Measurements from ENCODE around the gene NEU1.

NEU1 gene

DNA sequence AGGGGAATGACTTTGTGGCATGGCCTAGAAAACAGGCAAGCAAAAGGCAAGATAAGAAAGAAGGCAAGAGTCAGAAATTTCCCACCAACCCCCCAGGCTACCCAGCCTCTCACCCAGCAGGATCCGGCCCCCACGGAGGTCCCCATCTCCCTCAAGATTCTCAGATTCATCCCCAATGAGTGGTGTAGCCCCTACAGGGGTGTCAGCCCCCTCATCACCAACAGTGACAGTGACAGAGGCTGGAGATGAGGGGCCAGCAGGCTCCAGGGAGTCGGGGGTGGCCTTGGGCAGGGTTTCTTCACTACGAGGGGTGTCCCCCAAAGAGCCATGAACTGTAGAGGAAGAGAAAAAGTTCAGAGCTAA, 33.9 kb upstream of the NEU1 start:
- peak overlapping the region; percentile 32 for H3K9ac ChIP-seq

DNA sequence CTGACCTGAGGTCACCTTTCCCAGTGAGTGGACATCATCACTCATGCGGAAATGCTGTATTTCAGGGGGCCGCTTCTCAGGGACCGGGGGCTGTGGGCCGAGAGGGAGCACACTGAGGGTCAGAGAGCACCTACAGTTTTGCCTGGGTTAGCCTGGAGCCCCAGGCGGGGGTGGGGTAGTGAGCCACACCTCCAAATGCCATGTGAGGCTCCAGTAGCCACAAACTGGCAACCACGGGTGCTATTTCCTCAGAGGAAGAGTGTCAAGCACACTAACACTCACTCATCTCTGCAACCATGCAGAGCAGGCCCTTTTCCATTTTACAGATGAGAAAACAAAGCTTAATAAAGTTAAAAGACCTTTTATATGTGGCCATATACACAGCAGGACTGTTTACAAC, 30.2 kb upstream of the NEU1 start:
- H3K36me3 ChIP-seq (ENCODE audit: control insufficient read depth, insufficient read depth, low read length) = no peaks in the 10 kb centered on the region

More for the DNA sequence above, 33.9 kb upstream of the NEU1 start:
- Histone ChIP-seq H3K79me2 (no peaks in the 10 kb centered on the region), H3K4me3 (ENCODE audit: low read depth, low read length) (peak overlapping the region; percentile 87), H2AFZ (peak overlapping the region; percentile 76), H3K4me1 (peaks cover 6% of the 10 kb centered on the region), H3K36me3 (ENCODE audit: control insufficient read depth, insufficient read depth, low read length) (no peaks in the 10 kb centered on the region), H3K9me3 (ENCODE audit: control insufficient read depth, low read length) (no peaks in the 10 kb centered on the region), H3K27ac (peak overlapping the region; percentile 52), H3K27me3 (ENCODE audit: control insufficient read depth, insufficient read depth, low read length) (no peaks in the 10 kb centered on the region), H3K4me2 (ENCODE audit: low read length) (peak overlapping the region; percentile 70)
- TF ChIP-seq, protein P1, sequence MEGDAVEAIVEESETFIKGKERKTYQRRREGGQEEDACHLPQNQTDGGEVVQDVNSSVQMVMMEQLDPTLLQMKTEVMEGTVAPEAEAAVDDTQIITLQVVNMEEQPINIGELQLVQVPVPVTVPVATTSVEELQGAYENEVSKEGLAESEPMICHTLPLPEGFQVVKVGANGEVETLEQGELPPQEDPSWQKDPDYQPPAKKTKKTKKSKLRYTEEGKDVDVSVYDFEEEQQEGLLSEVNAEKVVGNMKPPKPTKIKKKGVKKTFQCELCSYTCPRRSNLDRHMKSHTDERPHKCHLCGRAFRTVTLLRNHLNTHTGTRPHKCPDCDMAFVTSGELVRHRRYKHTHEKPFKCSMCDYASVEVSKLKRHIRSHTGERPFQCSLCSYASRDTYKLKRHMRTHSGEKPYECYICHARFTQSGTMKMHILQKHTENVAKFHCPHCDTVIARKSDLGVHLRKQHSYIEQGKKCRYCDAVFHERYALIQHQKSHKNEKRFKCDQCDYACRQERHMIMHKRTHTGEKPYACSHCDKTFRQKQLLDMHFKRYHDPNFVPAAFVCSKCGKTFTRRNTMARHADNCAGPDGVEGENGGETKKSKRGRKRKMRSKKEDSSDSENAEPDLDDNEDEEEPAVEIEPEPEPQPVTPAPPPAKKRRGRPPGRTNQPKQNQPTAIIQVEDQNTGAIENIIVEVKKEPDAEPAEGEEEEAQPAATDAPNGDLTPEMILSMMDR (IDR thresholded peaks at IDR 0.05) = no peak

DNA sequence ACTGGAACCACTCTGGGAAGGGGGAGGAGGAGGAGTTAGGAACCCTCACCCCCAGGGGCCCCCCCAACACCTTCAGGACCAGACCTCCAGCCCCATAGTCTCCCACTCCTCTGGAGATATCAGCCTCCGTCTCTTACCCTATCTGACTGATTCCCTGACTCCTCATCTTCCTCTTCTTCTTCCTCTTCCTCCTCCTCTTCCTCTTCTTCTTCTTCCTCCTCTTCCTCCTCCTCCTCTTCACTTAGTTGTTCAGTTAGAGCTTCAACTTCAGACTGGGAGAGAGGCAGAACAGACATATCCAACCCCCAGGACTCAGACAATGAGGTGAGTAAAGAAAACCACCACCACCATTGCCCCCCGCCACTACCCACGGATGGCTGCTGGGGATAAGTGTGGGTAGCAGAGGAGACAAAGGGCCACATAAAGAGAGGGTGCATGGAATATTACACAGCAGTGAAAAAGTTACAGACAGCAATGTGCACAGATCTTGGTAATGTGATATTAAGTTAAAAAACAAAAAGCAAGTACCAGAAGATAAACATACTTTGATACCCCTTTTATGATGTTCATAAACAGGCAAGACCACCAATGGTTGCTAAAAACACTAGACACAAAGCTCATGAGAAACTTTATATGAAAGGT, 26.8 kb upstream of the NEU1 start:
- Histone ChIP-seq H2AFZ (no peak overlapping the region), H3K4me2 (ENCODE audit: low read length) (no peak overlapping the region), H3K27ac (no peak overlapping the region), H3K79me2 (no peaks in the 10 kb centered on the region), H3K4me3 (ENCODE audit: low read depth, low read length) (no peak overlapping the region), H3K36me3 (ENCODE audit: control insufficient read depth, insufficient read depth, low read length) (no peaks in the 10 kb centered on the region), H3K9ac (no peak overlapping the region), H3K9me3 (ENCODE audit: control insufficient read depth, low read length) (no peaks in the 10 kb centered on the region), H3K27me3 (ENCODE audit: control insufficient read depth, insufficient read depth, low read length) (no peaks in the 10 kb centered on the region), H3K4me1 (no peaks in the 10 kb centered on the region)
- TF ChIP-seq, protein P1 (IDR thresholded peaks at IDR 0.05) = no peak

More for the DNA sequence above, 30.2 kb upstream of the NEU1 start:
- no peak overlapping the region for H3K9ac ChIP-seq
- peaks cover 3% of the 10 kb centered on the region for H3K4me1 ChIP-seq
- no peak overlapping the region for H3K4me3 ChIP-seq (ENCODE audit: low read depth, low read length)
- no peaks in the 10 kb centered on the region for H3K27me3 ChIP-seq (ENCODE audit: control insufficient read depth, insufficient read depth, low read length)
- no peak overlapping the region for H3K27ac ChIP-seq
- H2AFZ ChIP-seq = no peak overlapping the region
- no peak overlapping the region for H3K4me2 ChIP-seq (ENCODE audit: low read length)
- TF ChIP-seq, protein P1 (IDR thresholded peaks at IDR 0.05) = no peak
- no peaks in the 10 kb centered on the region for H3K9me3 ChIP-seq (ENCODE audit: control insufficient read depth, low read length)
- no peaks in the 10 kb centered on the region for H3K79me2 ChIP-seq

DNA sequence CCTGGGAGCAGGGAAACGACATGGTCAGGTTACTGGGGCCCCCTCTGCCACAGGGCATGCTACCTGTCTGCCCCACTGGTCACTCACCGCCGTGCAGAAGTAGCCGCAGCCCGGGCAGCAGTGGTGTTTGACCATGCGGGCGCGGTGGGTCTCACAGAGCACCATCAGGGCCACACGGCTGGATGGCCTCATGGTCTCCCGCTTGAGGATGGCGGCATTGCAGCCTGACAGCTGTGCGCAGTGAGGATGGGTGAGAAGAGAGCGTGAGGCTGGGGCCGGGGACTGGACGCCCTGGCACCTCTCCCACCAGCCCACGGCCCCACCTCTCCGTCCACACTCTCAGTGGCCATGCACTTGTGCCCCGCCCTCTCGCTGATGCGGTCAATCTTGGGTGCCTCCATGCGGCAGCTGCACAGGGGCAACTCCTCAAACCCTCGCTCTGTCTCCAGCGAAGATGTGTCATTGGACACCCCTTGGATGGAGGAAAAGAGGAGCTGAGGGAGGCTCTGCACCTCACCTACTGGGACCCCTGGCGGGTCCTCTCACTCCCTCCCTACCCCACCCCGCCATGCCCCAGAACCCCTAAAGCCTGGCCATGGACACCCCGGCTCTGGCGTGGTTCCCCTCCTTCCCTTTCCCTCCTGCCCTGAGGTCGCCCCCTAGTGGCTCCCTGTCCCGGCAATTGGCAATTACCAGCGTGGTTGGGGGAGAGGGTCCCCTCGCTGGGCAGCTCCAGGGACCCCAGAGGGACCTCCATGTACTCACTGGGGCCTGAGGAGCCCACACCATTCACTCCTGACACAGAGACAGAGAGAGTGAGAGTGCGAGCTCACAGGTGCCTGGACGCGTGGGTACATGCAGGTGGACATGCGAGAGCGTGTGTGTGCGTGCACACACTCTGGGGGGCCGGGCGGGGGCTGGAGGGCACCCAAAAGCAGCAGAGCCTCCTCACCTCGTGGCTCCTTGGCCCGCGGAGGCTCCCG, 25.9 kb upstream of the NEU1 start:
- H2AFZ ChIP-seq = no peak overlapping the region
- TF ChIP-seq, protein P1 (IDR thresholded peaks at IDR 0.05) = peak; percentile 78
- no peak overlapping the region for H3K4me2 ChIP-seq (ENCODE audit: low read length)
- H3K9me3 ChIP-seq (ENCODE audit: control insufficient read depth, low read length) = no peaks in the 10 kb centered on the region
- H3K9ac ChIP-seq = no peak overlapping the region
- H3K79me2 ChIP-seq = no peaks in the 10 kb centered on the region
- H3K36me3 ChIP-seq (ENCODE audit: control insufficient read depth, insufficient read depth, low read length) = no peaks in the 10 kb centered on the region
- no peak overlapping the region for H3K27ac ChIP-seq
- H3K4me1 ChIP-seq = no peaks in the 10 kb centered on the region
- no peak overlapping the region for H3K4me3 ChIP-seq (ENCODE audit: low read depth, low read length)
- H3K27me3 ChIP-seq (ENCODE audit: control insufficient read depth, insufficient read depth, low read length) = no peaks in the 10 kb centered on the region
